ENCODE results near the gene MARVELD2.

Gene MARVELD2

DNA sequence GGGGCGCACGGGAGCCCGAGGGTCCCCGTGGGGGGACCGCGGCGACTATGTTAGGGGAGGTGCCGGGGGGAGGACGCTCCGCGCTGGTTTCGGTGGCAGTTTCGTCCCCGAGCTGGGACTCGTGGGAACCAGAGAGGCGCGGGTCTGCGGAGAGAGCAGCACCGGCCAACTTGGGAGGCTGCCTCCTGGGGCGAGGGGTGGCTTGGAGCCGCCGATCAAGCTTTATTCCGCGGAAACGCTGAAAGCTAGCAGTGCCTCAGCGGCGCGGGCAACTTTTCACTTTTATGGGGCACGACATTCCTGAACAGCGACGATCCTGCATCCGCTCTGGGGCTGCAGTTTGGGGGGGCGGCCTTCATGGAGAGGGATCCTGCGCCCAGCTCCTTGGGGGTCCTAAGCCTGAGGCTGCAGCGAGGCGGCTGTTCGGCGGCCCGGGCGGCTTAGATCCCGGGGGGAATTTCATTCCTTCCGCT, 78.0 kb downstream of the MARVELD2 start:
- peak; percentile 60 for DNase-seq (ENCODE audit: low spot score)

DNA sequence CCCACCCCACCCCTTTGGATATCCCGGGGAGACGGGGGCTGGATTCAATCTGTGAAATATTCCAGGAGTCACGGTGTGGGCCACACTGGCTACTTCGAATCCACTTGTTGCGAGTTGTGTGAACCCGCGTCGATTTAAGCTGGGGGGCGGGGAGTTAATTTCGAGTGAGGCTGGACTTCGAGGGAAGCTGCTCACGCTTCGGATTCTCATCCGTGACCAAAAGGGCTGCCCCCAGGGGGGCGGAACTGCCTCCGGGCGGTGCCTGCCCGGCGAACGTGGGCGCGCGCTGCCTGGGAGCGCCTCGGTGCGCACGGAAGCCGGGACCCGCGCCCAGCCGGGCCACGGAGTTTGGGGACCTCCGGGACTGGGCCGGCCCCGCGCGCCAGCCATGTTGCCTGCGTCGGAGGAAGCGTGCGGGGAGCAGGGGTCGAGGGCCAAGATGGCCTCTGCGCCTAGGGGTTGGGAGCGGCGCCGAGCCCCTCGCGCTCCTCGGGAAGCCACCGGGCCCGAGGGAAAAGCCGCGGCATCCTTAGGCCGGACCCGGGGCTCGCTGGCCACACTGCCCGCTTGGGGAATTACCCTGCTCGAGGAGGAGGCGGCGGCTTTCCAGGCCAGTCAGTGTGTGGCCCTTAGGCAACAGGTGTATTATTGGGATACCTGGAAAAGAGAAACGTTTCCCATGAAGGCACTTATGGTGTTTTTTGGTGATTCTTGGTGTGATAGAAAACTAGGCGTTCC, 78.6 kb downstream of the MARVELD2 start:
- DNase-seq (ENCODE audit: low spot score), result peak; percentile 65
